GM21825 (cell line): Measurements from ENCODE around the gene SERPINB11.
"Not testable (repeated sequence)": the region's sequence is repeated elsewhere in the genome, so short reads cannot be mapped to it uniquely, and the experiment has no call there.

Source experiments
- ATAC-seq: cut with Tn5 transposase; IDR thresholded peaks from one replicate; pipeline ENCODE4 v1.9.1; 2021; ENCODE audit warnings: mild to moderate bottlenecking, moderate library complexity; ENCODE audit not compliant: unreplicated experiment

The SERPINB11 gene

GRCh38 chr18:63725682-63726480 lies 23.1 kb downstream of the SERPINB11 start:
- no peak for ATAC-seq

- ATAC-seq: no peak
Measured at GRCh38 chr18:63730773-63731172, 28.0 kb downstream of the SERPINB11 start.

- no peak for ATAC-seq
Measured at GRCh38 chr18:63731215-63731614, 28.5 kb downstream of the SERPINB11 start.

- no peak for ATAC-seq
Measured at GRCh38 chr18:63736876-63737275, 34.1 kb downstream of the SERPINB11 start.

- no peak for ATAC-seq
Measured at GRCh38 chr18:63741769-63742168, 39.0 kb downstream of the SERPINB11 start.

GRCh38 chr18:63747006-63747405 lies 44.2 kb downstream of the SERPINB11 start:
- no peak for ATAC-seq

GRCh38 chr18:63749489-63749888 lies 46.7 kb downstream of the SERPINB11 start:
- no peak for ATAC-seq

- ATAC-seq: no peak
Measured at GRCh38 chr18:63752636-63753035, 49.9 kb downstream of the SERPINB11 start.

- no peak for ATAC-seq
Measured at GRCh38 chr18:63753676-63754075, 50.9 kb downstream of the SERPINB11 start.

- no peak for ATAC-seq
Measured at GRCh38 chr18:63757541-63757940, 54.8 kb downstream of the SERPINB11 start.

GRCh38 chr18:63758615-63759240 lies 56.0 kb downstream of the SERPINB11 start:
- no peak for ATAC-seq

- not testable (repeated sequence) for ATAC-seq
Measured at GRCh38 chr18:63759786-63760185, 57.0 kb downstream of the SERPINB11 start.

- ATAC-seq: no peak
Measured at GRCh38 chr18:63762518-63762917, 59.8 kb downstream of the SERPINB11 start.

- ATAC-seq: no peak
Measured at GRCh38 chr18:63763831-63764600, 61.3 kb downstream of the SERPINB11 start.

- no peak for ATAC-seq
Measured at GRCh38 chr18:63765837-63766236, 63.1 kb downstream of the SERPINB11 start.
